ENCODE data around the gene ARID2.

Gene ARID2

GRCh38 chr12:45727980-45728629 is 1.4 kb upstream of the ARID2 start:
- TF ChIP-seq ZFX (IDR thresholded peaks at IDR 0.05; ENCODE audit: borderline replicate concordance) (no peak), CTCF (IDR thresholded peaks at IDR 0.05) (no peak)
- H3K27ac ChIP-seq: peak overlapping the region; percentile 99

GRCh38 chr12:45728630-45729232 is 775 bp upstream of the ARID2 start:
- TF ChIP-seq CTCF (IDR thresholded peaks at IDR 0.05) (peak; percentile 98), ZFX (IDR thresholded peaks at IDR 0.05; ENCODE audit: borderline replicate concordance) (no peak)
- peak overlapping the region; percentile 99 for H3K27ac ChIP-seq

- H3K27ac ChIP-seq: peak overlapping the region; percentile 99
- no peak for TF ChIP-seq CTCF (IDR thresholded peaks at IDR 0.05)
- no peak for TF ChIP-seq ZFX (IDR thresholded peaks at IDR 0.05; ENCODE audit: borderline replicate concordance)
Observed at GRCh38 chr12:45730084-45730347, 510 bp downstream of the ARID2 start.

GRCh38 chr12:45730348-45731189 is 1.1 kb downstream of the ARID2 start:
- peak overlapping the region; percentile 99 for H3K27ac ChIP-seq
- TF ChIP-seq CTCF (IDR thresholded peaks at IDR 0.05): no peak
- no peak for TF ChIP-seq ZFX (IDR thresholded peaks at IDR 0.05; ENCODE audit: borderline replicate concordance)

GRCh38 chr12:45731190-45731775 is 1.8 kb downstream of the ARID2 start:
- H3K27ac ChIP-seq: peak overlapping the region; percentile 99
- no peak for TF ChIP-seq CTCF (IDR thresholded peaks at IDR 0.05)
- no peak for TF ChIP-seq ZFX (IDR thresholded peaks at IDR 0.05; ENCODE audit: borderline replicate concordance)

- H3K27ac ChIP-seq: peak overlapping the region; percentile 99
- TF ChIP-seq ZFX (IDR thresholded peaks at IDR 0.05; ENCODE audit: borderline replicate concordance) (no peak), CTCF (IDR thresholded peaks at IDR 0.05) (no peak)
Observed at GRCh38 chr12:45732250-45732649, 2.7 kb downstream of the ARID2 start.

All from 22Rv1 (cell line).